ENCODE measurements around the gene GPC5.

GRCh38 chr13:92896842-92897241 is 1498.4 kb downstream of the GPC5 start:
- TF ChIP-seq CTCF (IDR thresholded peaks at IDR 0.05; ENCODE audit: control extremely low read depth in 1 of 3, insufficient read depth in 1 of 3, low read depth in 1 of 3, low read length in 3 of 3) (peak in 2 of 3 experiments; percentile 24 to 42; a peak in 2 of 4 replicates), JUN (IDR thresholded peaks at IDR 0.05; ENCODE audit: low read depth, low read length) (no peak), SIN3A (conservative IDR thresholded peaks at IDR 0.05 in 1 of 2, IDR thresholded peaks at IDR 0.05 in 1 of 2; ENCODE audit: low read depth in 1 of 2, low read length in 2 of 2) (no peak), SP2 (IDR thresholded peaks at IDR 0.05; ENCODE audit: low read length) (no peak), BRCA1 (IDR thresholded peaks at IDR 0.05; ENCODE audit: low read depth, low read length) (no peak), USF2 (IDR thresholded peaks at IDR 0.05; ENCODE audit: low read length) (no peak), ATF3 (IDR thresholded peaks at IDR 0.05; ENCODE audit: insufficient read depth, low read depth, low read length) (no peak), POLR2AphosphoS5 (IDR thresholded peaks at IDR 0.05; ENCODE audit: low read depth, low read length) (no peak), SRF (IDR thresholded peaks at IDR 0.05; ENCODE audit: low read depth, low read length) (no peak), YY1 (IDR thresholded peaks at IDR 0.05; ENCODE audit: low read depth, low read length) (no peak), POLR2A (IDR thresholded peaks at IDR 0.05; ENCODE audit: control extremely low read depth in 1 of 2, low read depth in 2 of 2, low read length in 2 of 2) (no peak), TAF1 (IDR thresholded peaks at IDR 0.05; ENCODE audit: low read depth, low read length) (no peak), CEBPB (IDR thresholded peaks at IDR 0.05; ENCODE audit: low read depth, low read length) (no peak)

Data from H1 (cell line).